Mesendoderm (in vitro differentiated cells): ENCODE data around the gene ACTG2.
"Not testable (repeated sequence)": the region's sequence is repeated elsewhere in the genome, so short reads cannot be mapped to it uniquely, and the experiment has no call there.

Source experiments
- DNase-seq: peaks from one replicate; pipeline ENCODE4 v3.0.0; 2013
- H2AK5ac ChIP-seq: 2 replicates; pipeline ENCODE4 v1.6.1; 2013; ENCODE audit warnings: low read length, inconsistent platforms
- H2BK120ac ChIP-seq: 2 replicates; pipeline ENCODE4 v1.6.1; 2013; ENCODE audit warnings: low read depth, mild to moderate bottlenecking, low read length, moderate library complexity, mixed read lengths
- H2BK15ac ChIP-seq: replicated peaks from 2 replicates; pipeline ENCODE4 v1.6.1; 2013; ENCODE audit warnings: low read depth, mild to moderate bottlenecking, moderate library complexity
- H2BK5ac ChIP-seq: 2 replicates; pipeline ENCODE4 v1.6.1; 2013; ENCODE audit warnings: low read length, inconsistent platforms
- H3K18ac ChIP-seq: 2 replicates; pipeline ENCODE4 v1.6.1; 2013; ENCODE audit warnings: mild to moderate bottlenecking, low read length, mixed read lengths
- H3K23ac ChIP-seq: one replicate; pipeline ENCODE4 v1.6.1; 2013; ENCODE audit warnings: low read length
- H3K27ac ChIP-seq: 2 replicates; pipeline ENCODE4 v1.5.1; 2013; ENCODE audit warnings: low read depth, mild to moderate bottlenecking, inconsistent platforms, low read length, moderate library complexity
- H3K27me3 ChIP-seq: 2 replicates; pipeline ENCODE4 v1.6.1; 2013; ENCODE audit warnings: low read length, control low read depth, mild to moderate bottlenecking, inconsistent platforms; ENCODE audit not compliant: insufficient read depth, poor library complexity
- H3K36me3 ChIP-seq: 2 replicates; pipeline ENCODE4 v1.6.1; 2013; ENCODE audit warnings: low read length, inconsistent platforms; ENCODE audit not compliant: control insufficient read depth, insufficient read depth
- H3K4ac ChIP-seq: one replicate; pipeline ENCODE4 v1.6.1; 2013; ENCODE audit warnings: low read depth, mild to moderate bottlenecking, low read length, moderate library complexity
- H3K4me1 ChIP-seq: 2 replicates; pipeline ENCODE4 v1.6.1; 2013; ENCODE audit warnings: low read depth, low read length, inconsistent platforms; ENCODE audit not compliant: control insufficient read depth
- H3K4me2 ChIP-seq: 2 replicates; pipeline ENCODE4 v1.6.1; 2013; ENCODE audit warnings: low read length
- H3K4me3 ChIP-seq: 2 replicates; pipeline ENCODE4 v1.5.1; 2013; ENCODE audit warnings: mild to moderate bottlenecking, low read length
- H3K56ac ChIP-seq: one replicate; pipeline ENCODE4 v1.6.1; 2013; ENCODE audit warnings: low read length
- H3K79me1 ChIP-seq: 2 replicates; pipeline ENCODE4 v1.6.1; 2013; ENCODE audit warnings: low read length, inconsistent platforms
- H3K79me2 ChIP-seq: 2 replicates; pipeline ENCODE4 v1.6.1; 2013; ENCODE audit warnings: mild to moderate bottlenecking, low read length; ENCODE audit not compliant: control insufficient read depth, insufficient read depth
- H3K9ac ChIP-seq: 2 replicates; pipeline ENCODE4 v1.6.1; 2013; ENCODE audit warnings: low read length, inconsistent platforms
- H4K5ac ChIP-seq: one replicate; pipeline ENCODE4 v1.6.1; 2013; ENCODE audit warnings: low read length
- H4K8ac ChIP-seq: one replicate; pipeline ENCODE4 v1.6.1; 2013; ENCODE audit warnings: low read depth, mild to moderate bottlenecking, control low read depth, low read length, moderate library complexity
- WGBS: extraction: QIAGEN DNeasy Blood & Tissue Kit; methylation state at CpG from one replicate; pipeline ENCODE4 v1.1.7; 2013; ENCODE audit warnings: low lambda C conversion rate, missing lambda C conversion rate; ENCODE audit not compliant: insufficient coverage; ENCODE audit errors: extremely low coverage; 5-methylcytosine and 5-hydroxymethylcytosine counted together

Gene ACTG2

DNA sequence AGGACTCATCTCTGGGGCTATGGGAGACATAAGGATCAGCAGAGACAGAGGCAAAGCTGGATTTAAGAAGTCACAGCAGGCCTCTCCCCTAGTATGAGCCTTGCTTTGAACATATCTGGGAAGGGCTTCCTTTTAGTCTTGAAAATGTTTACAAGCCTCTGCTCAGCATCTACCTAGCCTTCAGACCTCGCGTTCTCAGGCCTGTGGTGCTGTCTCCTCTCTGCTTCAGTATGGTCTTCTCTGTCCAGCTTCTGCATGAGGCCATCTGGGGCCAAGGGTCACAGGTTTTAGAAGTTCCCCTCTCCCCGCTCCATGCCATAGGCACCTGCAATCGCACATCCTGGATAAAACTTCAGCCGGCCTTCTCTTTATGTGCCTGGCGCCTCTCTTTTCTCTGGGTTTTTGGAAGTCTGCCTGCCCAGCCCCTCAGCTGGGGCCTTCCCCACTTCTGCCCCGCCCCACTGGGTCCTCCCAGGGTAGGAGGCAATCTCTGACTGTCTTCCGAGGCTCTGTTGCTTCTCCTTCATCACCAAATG, 7.1 kb downstream of the ACTG2 start:
- Histone ChIP-seq H3K79me1 (no peaks in the 10 kb centered on the region), H3K4me3 (no peak overlapping the region), H3K23ac (no peak overlapping the region), H3K9ac (no peak overlapping the region), H2AK5ac (no peak overlapping the region), H2BK15ac (no peak overlapping the region), H3K27ac (no peak overlapping the region), H2BK120ac (no peak overlapping the region), H4K8ac (no peak overlapping the region), H3K4me1 (no peaks in the 10 kb centered on the region), H3K79me2 (no peaks in the 10 kb centered on the region), H3K4ac (no peak overlapping the region), H2BK5ac (no peak overlapping the region), H4K5ac (no peak overlapping the region), H3K4me2 (no peak overlapping the region), H3K18ac (no peak overlapping the region), H3K27me3 (no peaks in the 10 kb centered on the region), H3K56ac (no peak overlapping the region), H3K36me3 (no peaks in the 10 kb centered on the region)
- no peak for DNase-seq
- no CpG with 5 or more reads among the region's 8 CpGs for WGBS

DNA sequence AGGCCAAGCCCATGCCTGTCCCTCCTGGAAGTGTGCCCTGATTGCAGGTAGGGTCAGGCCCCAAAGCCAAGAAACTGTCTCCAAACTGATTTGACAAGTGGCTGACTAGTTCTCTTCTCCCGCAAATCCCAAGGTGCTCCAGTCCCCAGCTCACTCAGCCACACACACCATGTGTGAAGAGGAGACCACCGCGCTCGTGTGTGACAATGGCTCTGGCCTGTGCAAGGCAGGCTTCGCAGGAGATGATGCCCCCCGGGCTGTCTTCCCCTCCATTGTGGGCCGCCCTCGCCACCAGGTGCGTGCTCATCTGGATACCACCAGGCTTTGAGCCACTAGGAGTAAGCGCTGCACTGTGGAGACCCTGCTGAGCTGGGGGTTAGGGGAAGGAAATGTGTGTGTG, 8.3 kb downstream of the ACTG2 start:
- Histone ChIP-seq H2BK120ac (no peak overlapping the region), H3K4me3 (no peak overlapping the region), H3K9ac (no peak overlapping the region), H4K5ac (no peak overlapping the region), H3K27me3 (no peaks in the 10 kb centered on the region), H2BK5ac (no peak overlapping the region), H3K18ac (no peak overlapping the region), H3K79me2 (no peaks in the 10 kb centered on the region), H3K36me3 (no peaks in the 10 kb centered on the region), H3K79me1 (no peaks in the 10 kb centered on the region), H2AK5ac (no peak overlapping the region), H3K4ac (no peak overlapping the region), H3K27ac (no peak overlapping the region), H3K23ac (no peak overlapping the region), H3K56ac (no peak overlapping the region), H2BK15ac (no peak overlapping the region), H3K4me2 (no peak overlapping the region), H3K4me1 (no peaks in the 10 kb centered on the region), H4K8ac (no peak overlapping the region)
- no CpG with 5 or more reads among the region's 10 CpGs for WGBS
- DNase-seq: no peak

DNA sequence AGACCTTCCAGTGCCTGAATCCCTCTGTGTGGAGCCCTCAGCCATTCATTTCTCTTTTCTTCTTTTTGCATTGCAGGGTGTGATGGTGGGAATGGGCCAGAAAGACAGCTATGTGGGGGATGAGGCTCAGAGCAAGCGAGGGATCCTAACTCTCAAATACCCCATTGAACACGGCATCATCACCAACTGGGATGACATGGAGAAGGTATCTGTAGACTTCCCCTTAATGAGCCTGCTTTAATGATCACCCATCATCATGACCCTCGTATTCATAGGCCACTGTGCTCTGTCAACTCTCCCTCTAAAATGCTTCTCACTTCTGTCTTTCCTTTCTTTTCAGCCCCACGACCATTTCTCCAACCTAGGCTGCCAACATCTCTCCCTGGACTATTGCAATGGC, 9.5 kb downstream of the ACTG2 start:
- H2BK5ac ChIP-seq: no peak overlapping the region
- no peak overlapping the region for H3K9ac ChIP-seq
- no peak overlapping the region for H3K18ac ChIP-seq
- no peak overlapping the region for H3K27ac ChIP-seq
- H3K79me2 ChIP-seq: no peaks in the 10 kb centered on the region
- no peak overlapping the region for H3K4me2 ChIP-seq
- H4K5ac ChIP-seq: no peak overlapping the region
- H3K4ac ChIP-seq: no peak overlapping the region
- no CpG with 5 or more reads among the region's 4 CpGs for WGBS
- no peak overlapping the region for H2BK120ac ChIP-seq
- DNase-seq: no peak
- no peak overlapping the region for H4K8ac ChIP-seq
- no peak overlapping the region for H2BK15ac ChIP-seq
- H3K4me1 ChIP-seq: no peaks in the 10 kb centered on the region
- no peak overlapping the region for H3K4me3 ChIP-seq
- no peak overlapping the region for H3K23ac ChIP-seq
- H3K36me3 ChIP-seq: no peaks in the 10 kb centered on the region
- no peaks in the 10 kb centered on the region for H3K27me3 ChIP-seq
- H3K79me1 ChIP-seq: no peaks in the 10 kb centered on the region
- no peak overlapping the region for H3K56ac ChIP-seq
- H2AK5ac ChIP-seq: no peak overlapping the region

DNA sequence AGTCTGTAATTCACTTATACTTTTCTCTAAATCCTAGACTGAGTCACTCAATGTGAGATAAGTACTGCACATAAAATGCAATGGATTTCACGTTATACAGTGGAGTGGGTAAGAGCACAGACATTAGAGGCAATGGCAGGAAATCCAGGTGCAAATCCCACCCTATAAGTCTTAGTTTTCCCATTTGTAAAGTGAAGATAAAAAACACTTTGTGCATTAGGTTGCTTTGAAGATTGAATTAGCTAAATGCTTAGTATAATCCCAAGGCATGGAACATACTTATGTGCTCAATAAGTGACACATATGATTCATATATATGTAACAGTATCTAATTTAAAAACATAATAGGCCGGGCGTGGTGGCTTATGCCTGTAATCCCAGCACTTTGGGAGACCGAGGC, 10.5 kb downstream of the ACTG2 start:
- WGBS: no CpG with 5 or more reads among the region's 4 CpGs
- H3K79me1 ChIP-seq: no peaks in the 10 kb centered on the region
- no peak overlapping the region for H4K8ac ChIP-seq
- H2BK15ac ChIP-seq: no peak overlapping the region
- no peak overlapping the region for H3K27ac ChIP-seq
- H3K4ac ChIP-seq: no peak overlapping the region
- H3K4me1 ChIP-seq: no peaks in the 10 kb centered on the region
- no peak overlapping the region for H2BK5ac ChIP-seq
- no peak overlapping the region for H3K56ac ChIP-seq
- no peak overlapping the region for H3K4me2 ChIP-seq
- H3K27me3 ChIP-seq: no peaks in the 10 kb centered on the region
- H2BK120ac ChIP-seq: no peak overlapping the region
- H3K18ac ChIP-seq: no peak overlapping the region
- no peak overlapping the region for H3K23ac ChIP-seq
- H3K9ac ChIP-seq: no peak overlapping the region
- H3K4me3 ChIP-seq: no peak overlapping the region
- H2AK5ac ChIP-seq: no peak overlapping the region
- no peaks in the 10 kb centered on the region for H3K79me2 ChIP-seq
- H3K36me3 ChIP-seq: no peaks in the 10 kb centered on the region
- no peak overlapping the region for H4K5ac ChIP-seq
- no peak for DNase-seq

DNA sequence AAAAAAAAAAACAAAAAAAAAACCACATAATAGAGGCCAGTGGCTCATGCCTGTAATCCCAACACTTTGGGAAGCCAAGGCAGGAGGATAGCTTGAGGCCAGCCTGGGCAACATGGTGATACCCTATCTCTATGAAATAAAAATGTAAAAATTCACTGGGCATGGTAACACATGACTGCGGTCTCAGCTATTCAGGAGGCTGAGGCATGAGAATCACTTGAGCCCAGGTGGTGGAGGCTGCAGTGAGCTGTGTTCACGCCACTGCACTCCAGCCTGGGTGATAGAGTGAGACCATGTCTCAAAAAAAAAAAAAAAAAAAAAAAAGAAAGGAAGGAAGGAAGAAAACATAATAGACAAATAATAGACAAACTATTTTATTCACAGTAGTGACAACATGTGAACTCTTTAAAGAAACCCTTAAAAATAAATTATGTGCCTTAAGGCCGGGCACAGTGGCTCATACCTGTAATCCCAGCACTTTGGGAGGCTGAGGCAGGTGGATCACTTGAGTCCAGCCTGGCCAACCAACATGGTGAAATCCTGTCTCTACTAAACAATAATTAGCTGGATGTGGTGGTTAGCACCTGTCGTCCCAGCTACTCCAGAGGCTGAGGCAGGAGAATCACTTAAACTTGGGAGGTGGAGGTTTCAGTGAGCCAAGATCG, 11.3 kb downstream of the ACTG2 start:
- not testable (repeated sequence) for H3K79me1 ChIP-seq, DNase-seq, H2BK5ac ChIP-seq, H3K4me2 ChIP-seq, H3K56ac ChIP-seq, H4K8ac ChIP-seq, H2BK120ac ChIP-seq, H3K4ac ChIP-seq, H3K18ac ChIP-seq, H3K27me3 ChIP-seq, H3K23ac ChIP-seq, H3K4me3 ChIP-seq, H4K5ac ChIP-seq, H3K36me3 ChIP-seq, H2BK15ac ChIP-seq, H3K79me2 ChIP-seq, H3K4me1 ChIP-seq, H3K9ac ChIP-seq, H2AK5ac ChIP-seq, H3K27ac ChIP-seq
- no CpG with 5 or more reads among the region's 5 CpGs for WGBS

DNA sequence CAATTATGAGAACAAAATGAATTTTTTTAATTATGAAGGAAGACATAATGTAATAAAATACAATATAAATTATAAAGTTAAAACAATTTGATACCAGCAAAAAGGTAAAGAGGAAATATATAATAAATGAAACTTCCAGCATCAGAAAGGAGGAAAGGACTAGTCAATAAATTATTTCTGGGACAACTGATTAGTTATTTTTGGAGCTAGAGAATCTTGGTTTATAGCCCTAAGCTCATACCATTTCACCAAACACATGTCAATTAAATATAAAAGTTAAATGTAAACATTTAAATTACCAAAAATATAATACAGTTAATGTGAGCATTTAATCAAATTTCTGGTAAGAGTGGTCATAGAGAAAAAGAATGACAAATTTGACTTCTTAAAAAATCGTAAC, 12.1 kb downstream of the ACTG2 start:
- Histone ChIP-seq H3K4me3 (no peak overlapping the region), H3K4me2 (no peak overlapping the region), H3K18ac (no peak overlapping the region), H2BK15ac (no peak overlapping the region), H2BK5ac (no peak overlapping the region), H2BK120ac (no peak overlapping the region), H3K27ac (no peak overlapping the region), H3K27me3 (no peaks in the 10 kb centered on the region), H3K56ac (no peak overlapping the region), H3K36me3 (no peaks in the 10 kb centered on the region), H3K79me2 (no peaks in the 10 kb centered on the region), H4K8ac (no peak overlapping the region), H4K5ac (no peak overlapping the region), H3K4me1 (no peaks in the 10 kb centered on the region), H3K4ac (no peak overlapping the region), H3K9ac (no peak overlapping the region), H3K23ac (no peak overlapping the region), H3K79me1 (no peaks in the 10 kb centered on the region), H2AK5ac (no peak overlapping the region)
- DNase-seq: no peak
- no CpG with 5 or more reads among the region's 1 CpG for WGBS
